ENCODE data around the gene LYSMD4. TPM values are rescaled to one million over a fixed set of nuclear protein-coding genes. Genes with fewer than 3 reads are reported as not detected.

Gene LYSMD4
- total and polyA plus RNA-seq, 2 of the 8 experiments (the other 6 are each of a cell fraction or from before 2014, with no cell fraction given) = 7.5 to 17.5 TPM

- no peaks in the 10 kb centered on the region for H3K9me3 ChIP-seq (ENCODE audit: insufficient read depth in 2 of 2, low read depth in 1 of 2, low read length in 1 of 2)
- no peak overlapping the region for H3K4me3 ChIP-seq (ENCODE audit: extremely low read depth in 1 of 4, insufficient read depth in 2 of 4, low read depth in 3 of 4, low read length in 4 of 4)
- H3K4me2 ChIP-seq (ENCODE audit: insufficient read depth in 1 of 2, low read depth in 2 of 2, low read length in 2 of 2) = no peak overlapping the region
- no peaks in the 10 kb centered on the region for H4K20me1 ChIP-seq (replicated peaks in 1 of 2; ENCODE audit: control insufficient read depth in 1 of 2, insufficient read depth in 2 of 2, low read length in 2 of 2)
- no peak overlapping the region for H2BK120ac ChIP-seq (replicated peaks; ENCODE audit: low read depth, low read length)
- no peak overlapping the region for H3K14ac ChIP-seq (ENCODE audit: insufficient read length)
- H2BK20ac ChIP-seq (ENCODE audit: low read length) = no peak overlapping the region
- H3K4me1 ChIP-seq (replicated peaks in 1 of 4; ENCODE audit: control insufficient read depth in 3 of 4, insufficient read depth in 4 of 4, low read length in 3 of 4) = peaks cover 0 to 2% (median under 1%) of the 10 kb centered on the region in 4 experiments; a peak in 2 of 7 replicates
- no peaks in the 10 kb centered on the region; the same call in 1 of the 2 replicates for H3K23me2 ChIP-seq (ENCODE audit: low read depth, low read length)
- H3K79me1 ChIP-seq (ENCODE audit: low read depth, low read length) = no peaks in the 10 kb centered on the region
- H3K9ac ChIP-seq (replicated peaks in 1 of 4; ENCODE audit: extremely low read depth in 1 of 4, low read depth in 3 of 4, low read length in 3 of 4) = no peak overlapping the region
- H4K91ac ChIP-seq (replicated peaks; ENCODE audit: insufficient read length, low read length) = no peak overlapping the region
- ChIA-PET CTCF (ENCODE audit: partially characterized antibody) (interaction anchor here (0.7 to 8.4 kb wide), 9 partner anchors 8 to 445 kb away, joined by 3 to 51 read pairs (median 4); no protein-coding TSS in a partner anchor), POLR2A (ENCODE audit: partially characterized antibody) (interaction anchor here (0.8 to 1.2 kb wide), 3 partner anchors 8 to 326 kb away, joined by 3 read pairs; no protein-coding TSS in a partner anchor)
- H2BK5ac ChIP-seq (ENCODE audit: low read depth, low read length) = no peak overlapping the region
- FAIRE-seq (no peak), DNase-seq (ENCODE audit: low read depth in 1 of 2, low spot score in 2 of 2) (no peak)
- H2BK12ac ChIP-seq (ENCODE audit: low read depth, low read length) = no peak overlapping the region
- H3K36me3 ChIP-seq (ENCODE audit: control insufficient read depth in 2 of 4, insufficient read depth in 4 of 4, low read length in 3 of 4) = peaks cover 0 to 10% (median 4%) of the 10 kb centered on the region in 4 experiments; a peak in 4 of 8 replicates
- no peak overlapping the region for H4K8ac ChIP-seq (ENCODE audit: extremely low read depth, insufficient read depth, low read length)
- no peak overlapping the region for H3K18ac ChIP-seq (ENCODE audit: extremely low read depth, low read length)
- H3K4ac ChIP-seq (replicated peaks; ENCODE audit: insufficient read length, low read depth, low read length) = no peak overlapping the region
- H2AK5ac ChIP-seq (ENCODE audit: low read depth, low read length) = no peak overlapping the region
- H4K5ac ChIP-seq (ENCODE audit: insufficient read length, low read depth, low read length) = no peak overlapping the region
- H3K27ac ChIP-seq (ENCODE audit: low read depth, low read length) = no peak overlapping the region
- no peak overlapping the region for H2AFZ ChIP-seq (ENCODE audit: low read length)
- no peaks in the 10 kb centered on the region for H3K79me2 ChIP-seq (ENCODE audit: control insufficient read depth in 1 of 2, insufficient read depth in 2 of 2, low read length in 2 of 2)
- no peak overlapping the region for H3K56ac ChIP-seq (replicated peaks; ENCODE audit: insufficient read length, low read depth, low read length)
- TF ChIP-seq NRF1 (IDR thresholded peaks at IDR 0.05; ENCODE audit: low read depth, low read length) (no peak), PHF8 (conservative IDR thresholded peaks at IDR 0.05; ENCODE audit: low read depth, low read length) (no peak), BCL11A (IDR thresholded peaks at IDR 0.05; ENCODE audit: low read depth in 2 of 2, low read length in 2 of 2) (no peak), JUND (IDR thresholded peaks at IDR 0.05; ENCODE audit: low read length) (no peak), MAFK (IDR thresholded peaks at IDR 0.05; ENCODE audit: low read depth, low read length) (no peak), JUN (IDR thresholded peaks at IDR 0.05; ENCODE audit: low read depth, low read length) (no peak), CBX5 (IDR thresholded peaks at IDR 0.05; ENCODE audit: low read depth, low read length) (no peak), POLR2A (IDR thresholded peaks at IDR 0.05; ENCODE audit: control extremely low read depth in 1 of 2, low read depth in 2 of 2, low read length in 2 of 2) (no peak)
- no peaks in the 10 kb centered on the region for H3K27me3 ChIP-seq (replicated peaks in 1 of 4; ENCODE audit: control insufficient read depth in 3 of 4, extremely low read depth in 1 of 4, insufficient read depth in 3 of 4, low read length in 3 of 4)
- H3K23ac ChIP-seq (ENCODE audit: insufficient read length) = no peak overlapping the region
- WGBS, 2 experiments (ENCODE audit: extremely low coverage in 1 of 2, insufficient coverage in 1 of 2, insufficient read length in 1 of 2, insufficient replicate concordance in 2 of 2, low coverage in 1 of 2, low lambda C conversion rate in 2 of 2, missing lambda C conversion rate in 1 of 2) = 90% methylated on average over 19 of the region's 19 CpGs; no CpG with 5 or more reads in 1 of the 2 experiments
- H2BK15ac ChIP-seq (ENCODE audit: low read length) = no peak overlapping the region
Measured at GRCh38 chr15:99717161-99718009, 15.9 kb downstream of the LYSMD4 start.

All from H1 (cell line).